Inflammatory macrophage (primary cell): Measurements from ENCODE around the gene CHAC1.
A peak's percentile ranks its signal among the peaks of the same experiment; 100 is the strongest.
"Not testable (repeated sequence)": the region's sequence is repeated elsewhere in the genome, so short reads cannot be mapped to it uniquely, and the experiment has no call there.

Source experiments
- DNase-seq, 2 donors: peaks; one replicate each; pipeline ENCODE4 v3.0.0-alpha.2; 2020 to 2022

CHAC1 gene

DNA sequence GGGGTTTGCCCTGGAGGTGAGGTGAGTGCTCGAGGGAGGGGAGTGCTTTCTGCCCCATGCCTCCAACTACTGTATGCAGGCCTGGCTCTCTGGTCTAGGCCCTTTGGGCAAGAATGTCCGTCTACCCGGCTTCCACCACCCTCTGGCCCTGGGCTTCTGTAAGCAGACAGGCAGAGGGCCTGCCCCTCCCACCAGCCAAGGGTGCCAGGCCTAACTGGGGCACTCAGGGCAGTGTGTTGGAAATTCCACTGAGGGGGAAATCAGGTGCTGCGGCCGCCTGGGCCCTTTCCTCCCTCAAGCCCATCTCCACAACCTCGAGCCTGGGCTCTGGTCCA lies 14.8 kb upstream of the CHAC1 start:
- DNase-seq, result no peak

DNA sequence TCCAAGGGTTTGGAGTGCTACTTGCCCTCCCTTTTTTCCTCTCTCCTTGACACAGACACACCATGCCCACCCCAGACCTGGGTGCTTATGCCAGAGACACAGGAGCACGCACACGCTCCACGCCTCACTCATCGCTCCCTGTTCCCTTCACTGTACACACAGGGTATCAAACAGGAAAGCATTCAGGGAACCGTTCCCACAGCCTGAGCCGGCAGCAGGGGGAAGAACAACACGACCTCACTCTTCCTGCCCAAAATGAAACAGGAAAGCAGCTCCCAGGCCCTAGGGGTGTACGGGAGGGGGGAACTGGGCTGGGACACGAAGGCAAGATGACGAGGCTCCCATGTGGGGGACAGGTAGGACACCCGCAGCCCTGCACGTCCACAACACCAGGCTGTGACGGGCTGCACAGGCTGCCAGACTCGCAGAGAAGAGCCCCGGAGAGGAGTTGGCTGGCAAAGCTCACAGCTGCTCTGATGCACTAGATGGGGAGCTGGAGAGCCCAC lies 12.9 kb upstream of the CHAC1 start:
- peak in 1 of 2 donors; percentile 11 for DNase-seq

DNA sequence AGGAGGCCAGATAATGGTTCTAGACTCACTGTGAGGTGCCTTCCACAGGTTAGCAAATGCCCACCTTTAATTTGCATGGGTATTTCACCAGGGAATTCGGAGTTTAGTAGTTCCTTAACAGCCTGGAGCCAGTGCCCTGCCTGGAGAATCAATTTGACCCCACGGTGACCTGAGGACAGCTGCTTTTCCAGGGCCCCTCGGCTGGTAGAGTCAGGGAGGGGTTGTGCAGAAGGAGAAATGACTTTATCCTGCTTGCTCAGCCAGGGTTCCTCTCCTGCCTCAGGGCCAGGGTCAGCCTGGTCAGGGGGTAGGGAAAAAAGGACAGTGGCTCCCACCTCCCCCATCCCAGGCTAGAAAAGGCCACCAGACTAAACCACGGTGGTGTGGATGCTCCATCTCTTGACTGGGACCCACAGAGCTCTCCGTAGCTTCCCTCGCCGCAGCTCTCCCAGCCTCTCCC lies 12.2 kb upstream of the CHAC1 start:
- no peak for DNase-seq

DNA sequence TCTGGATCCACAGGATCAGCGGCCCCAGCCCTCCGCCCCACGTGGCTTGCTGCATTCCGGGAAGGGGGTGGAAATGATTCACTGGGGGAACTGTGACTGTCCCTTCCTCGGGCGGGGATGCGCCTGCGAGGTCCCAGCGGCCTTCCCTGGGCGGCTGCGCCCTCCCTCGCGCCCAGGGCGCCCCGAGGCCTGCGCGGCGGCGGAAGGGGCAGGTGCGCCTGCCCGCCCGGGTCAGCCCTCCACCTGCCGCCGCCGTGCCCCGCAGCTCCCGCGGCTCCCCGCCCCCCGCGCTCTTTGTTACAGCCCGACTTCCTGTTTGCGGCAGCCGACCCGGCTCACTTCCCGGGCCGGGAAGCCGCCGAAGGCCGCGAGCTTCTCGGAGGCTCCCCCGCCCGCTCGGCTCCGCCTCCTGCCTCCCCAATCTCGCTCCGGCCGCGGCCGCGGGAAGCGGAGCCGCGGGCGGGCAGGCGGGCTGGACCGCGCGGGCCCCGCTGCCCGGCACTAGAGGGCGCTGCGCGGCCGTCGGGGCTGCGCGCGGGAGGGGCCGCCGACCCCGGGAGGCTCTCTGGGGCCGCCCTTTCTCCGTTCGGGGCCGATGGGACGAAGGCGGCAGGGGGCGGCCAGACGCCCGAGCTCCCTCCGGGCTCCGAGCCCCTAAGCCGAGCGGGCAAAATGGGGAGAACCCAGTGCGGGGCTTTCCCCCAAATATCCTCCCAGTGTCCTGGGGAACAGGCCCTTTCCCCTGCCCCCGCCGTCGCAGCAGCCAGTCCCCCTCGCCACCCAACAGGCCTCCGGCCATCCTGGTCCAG lies 11.5 kb upstream of the CHAC1 start:
- DNase-seq, result peak; percentile 75 to 86

DNA sequence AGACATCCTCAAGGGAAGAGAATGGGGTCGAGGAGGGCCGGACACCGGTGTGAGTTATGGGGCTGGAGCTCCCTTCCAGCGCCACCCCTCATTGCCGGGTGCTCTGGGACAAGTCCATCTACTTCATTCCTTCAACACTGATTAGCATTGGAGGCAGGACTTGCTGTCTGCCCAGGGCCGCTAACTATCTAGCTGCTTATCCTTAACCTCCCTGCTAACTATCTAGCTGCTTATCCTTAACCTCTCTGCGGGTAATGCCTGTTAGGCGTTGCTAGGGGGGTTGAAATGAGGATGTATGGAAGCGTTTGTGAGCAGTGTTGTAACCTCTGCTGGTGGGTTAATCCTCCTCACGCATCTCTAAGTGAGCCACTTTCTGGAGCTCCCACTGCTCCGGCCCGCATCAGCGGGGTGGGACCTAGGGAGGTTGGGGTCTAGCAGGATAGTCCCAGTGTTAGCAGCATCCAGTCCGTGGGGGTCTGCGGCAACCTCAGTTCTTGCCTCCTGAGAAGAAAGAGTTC lies 10.9 kb upstream of the CHAC1 start:
- DNase-seq, result peak in 1 of 2 donors; percentile 50

DNA sequence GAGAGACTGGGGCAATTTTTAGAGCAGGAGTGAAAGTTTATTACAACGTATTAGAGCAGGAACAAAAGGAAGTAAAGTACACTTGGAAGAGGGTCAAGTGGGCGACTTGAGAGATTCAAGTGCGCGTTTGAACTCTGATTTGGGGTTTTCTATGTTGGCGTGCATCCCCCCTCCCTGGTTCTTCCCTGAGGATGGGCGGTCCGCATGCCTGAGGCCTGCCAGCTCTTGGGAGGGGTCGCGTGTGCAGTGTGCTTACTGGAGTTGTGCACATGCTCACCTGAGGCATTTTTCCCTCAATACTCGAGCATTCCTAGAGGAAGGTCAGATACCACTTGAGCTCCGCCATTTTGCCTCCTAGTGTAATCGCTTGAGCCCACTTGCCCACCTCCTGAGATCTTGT lies 10.4 kb upstream of the CHAC1 start:
- DNase-seq, result no peak

DNA sequence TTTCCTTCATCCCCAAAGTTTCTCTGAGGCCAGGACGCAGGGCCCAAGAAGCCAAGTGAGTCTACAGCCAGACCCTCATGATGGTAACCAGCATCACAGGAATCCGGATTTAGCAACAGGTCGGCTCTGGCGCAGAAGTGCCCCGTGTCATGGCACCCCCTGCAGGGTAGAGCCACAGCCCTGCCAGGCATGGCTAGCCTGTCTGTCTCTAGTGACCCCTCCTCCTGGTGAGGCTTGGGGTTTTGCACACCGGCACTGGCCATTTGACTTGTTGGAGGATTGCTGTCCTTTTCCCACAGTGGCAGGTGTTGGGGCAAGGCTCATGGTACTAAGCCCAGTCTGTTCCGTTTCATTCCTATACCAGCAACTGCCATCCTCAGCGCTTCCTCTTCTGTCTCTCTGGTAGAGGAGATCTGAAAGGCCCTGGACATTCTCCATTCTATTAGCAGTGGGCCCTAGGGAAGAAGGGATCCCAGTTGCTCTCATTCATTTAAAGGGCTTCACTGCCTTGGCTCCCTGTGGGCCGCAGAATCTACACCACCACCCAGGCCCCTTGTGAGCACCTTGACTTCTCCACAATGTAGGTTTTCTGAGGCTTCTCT lies 9.4 kb upstream of the CHAC1 start:
- no peak for DNase-seq

DNA sequence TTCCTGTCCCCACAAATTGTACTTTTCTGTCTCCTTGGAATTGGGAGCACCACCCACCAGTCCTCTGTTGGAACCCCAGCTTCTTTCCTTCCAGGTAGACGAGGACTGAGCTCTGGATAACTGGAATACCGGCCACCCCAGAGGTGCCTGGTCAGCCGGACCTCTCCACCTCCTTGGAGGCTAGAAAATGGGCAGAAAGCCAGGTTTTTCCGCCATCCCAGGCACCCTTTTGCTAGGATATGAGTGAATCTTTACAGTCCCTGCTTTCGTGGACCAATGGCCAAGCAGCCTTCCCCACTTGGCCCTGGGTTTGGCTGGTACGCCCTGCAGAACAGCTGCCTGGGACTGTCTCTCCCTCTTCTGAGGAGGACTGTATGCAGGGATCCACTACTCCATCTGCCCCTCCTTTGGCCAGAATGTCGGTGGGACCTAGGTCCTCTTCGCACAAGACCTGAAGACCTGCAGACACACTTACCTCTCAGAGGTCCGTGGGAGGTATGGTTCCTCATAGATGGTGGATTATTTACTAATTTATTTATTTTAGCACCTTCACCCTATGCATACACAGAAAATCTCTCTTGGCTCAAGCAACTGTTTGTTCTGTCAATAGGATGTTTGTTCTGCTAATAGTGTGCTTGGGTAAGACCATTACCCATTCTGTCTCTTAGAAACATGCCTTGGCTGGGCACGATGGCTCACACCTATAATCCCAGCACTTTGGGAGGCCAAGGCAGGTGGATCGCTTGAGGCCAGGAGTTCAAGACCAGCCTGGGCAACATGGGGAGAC lies 8.6 kb upstream of the CHAC1 start:
- DNase-seq, result no peak

DNA sequence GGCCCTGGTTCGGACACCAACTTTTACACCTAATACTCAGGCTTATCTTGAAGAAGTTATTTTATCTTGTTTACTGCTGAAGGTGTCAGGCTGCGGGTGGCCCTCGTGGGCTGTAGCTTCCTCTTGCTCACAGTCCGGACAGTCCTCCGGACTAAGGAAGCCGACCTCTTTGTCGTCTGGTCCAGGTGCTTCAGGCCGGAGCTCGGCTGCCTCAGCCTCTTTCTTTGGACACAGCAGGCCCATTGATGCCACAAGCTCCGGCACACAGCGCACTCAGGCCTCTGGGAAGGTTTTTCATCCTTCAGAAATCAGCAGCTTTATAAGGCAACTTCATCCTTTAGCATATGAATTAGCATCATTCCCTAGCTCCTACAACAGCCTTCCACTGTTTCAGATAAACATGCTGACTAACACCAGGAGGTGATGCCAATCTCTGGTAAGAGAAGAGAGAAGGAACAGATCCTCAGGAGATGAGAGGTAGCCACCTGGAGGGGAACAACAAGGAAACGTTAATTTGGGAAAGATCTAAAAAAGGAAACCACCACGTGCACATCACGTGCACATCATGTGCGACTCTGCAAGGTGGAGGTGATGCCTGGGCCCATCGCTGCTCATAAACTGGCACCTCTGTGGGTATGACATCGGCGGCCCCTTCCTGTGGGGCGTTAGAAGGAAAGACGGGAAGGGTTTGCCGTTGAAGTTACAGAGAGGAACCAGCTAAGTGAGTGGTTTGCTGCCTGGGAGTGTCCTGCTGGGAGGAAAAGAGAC lies 4.4 kb upstream of the CHAC1 start:
- no peak for DNase-seq

DNA sequence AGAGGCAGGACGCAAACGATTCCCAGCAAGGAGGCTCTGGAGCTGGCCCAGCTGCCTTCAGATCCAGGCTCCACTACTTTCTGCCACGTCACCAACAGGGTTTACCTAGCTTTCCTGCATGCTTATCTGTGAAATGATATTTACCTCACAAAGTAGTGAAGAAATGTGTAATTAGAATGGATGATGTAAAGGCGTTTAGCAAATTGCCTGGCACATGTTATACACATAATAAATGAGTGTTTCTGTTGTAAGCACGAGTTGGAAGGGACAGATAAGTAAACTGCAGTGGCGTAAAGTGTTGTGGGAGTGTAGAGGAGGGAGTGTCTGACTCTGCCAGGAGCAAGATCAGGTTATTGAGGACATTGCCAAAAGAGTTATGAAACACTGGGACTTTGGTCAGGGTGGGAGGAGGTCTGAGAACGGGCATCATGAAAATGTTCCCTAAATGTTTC lies 3.5 kb upstream of the CHAC1 start:
- DNase-seq, result no peak

DNA sequence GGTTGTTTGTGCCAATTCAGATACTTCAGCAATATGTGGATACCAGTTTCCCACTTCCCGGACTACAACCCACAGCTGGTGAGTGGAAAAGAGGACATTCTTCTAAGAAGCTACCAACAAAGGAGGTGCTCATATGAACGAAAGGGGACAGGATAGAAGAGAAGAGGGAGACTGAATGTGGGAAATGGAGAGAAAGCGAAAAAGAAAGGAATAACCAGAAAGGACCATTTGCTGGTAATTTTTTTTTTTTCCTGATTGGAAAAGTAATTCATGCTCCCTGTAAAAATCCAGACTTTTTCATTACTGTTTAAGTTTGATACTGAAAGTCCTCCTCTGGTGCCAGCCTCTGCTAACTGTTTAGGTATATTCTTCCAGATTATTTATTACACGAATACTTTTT lies 1.5 kb upstream of the CHAC1 start:
- DNase-seq, result no peak

DNA sequence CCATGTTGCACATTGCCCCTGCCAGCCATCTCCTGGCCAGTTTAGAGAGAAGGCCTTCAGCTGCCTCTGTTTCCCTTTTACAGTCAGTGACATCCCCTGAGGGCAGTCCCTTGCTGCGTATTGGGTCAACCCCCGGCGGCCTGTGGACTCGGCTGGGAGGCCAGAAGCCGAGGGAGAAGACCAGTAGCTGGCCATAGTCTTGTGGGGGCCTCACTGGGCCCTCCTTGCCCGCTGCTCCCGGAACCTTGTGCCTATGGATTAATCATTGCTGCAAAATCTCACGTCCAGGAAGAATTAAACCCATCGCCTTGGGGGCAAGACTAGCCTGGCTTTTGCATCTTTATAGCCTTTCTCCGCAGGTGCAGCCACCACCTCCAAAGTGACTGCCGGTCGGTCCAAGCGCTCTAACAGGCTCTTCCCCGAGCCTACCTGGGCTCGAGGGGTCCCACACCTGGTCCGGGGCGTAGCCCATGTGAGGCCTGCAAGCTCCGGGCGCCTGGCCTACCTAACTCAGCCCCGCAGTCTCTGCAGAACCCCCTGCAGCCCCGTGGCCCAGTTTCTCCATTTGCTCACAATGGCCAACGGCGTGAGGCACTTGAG lies 870 bp upstream of the CHAC1 start:
- DNase-seq, result no peak

DNA sequence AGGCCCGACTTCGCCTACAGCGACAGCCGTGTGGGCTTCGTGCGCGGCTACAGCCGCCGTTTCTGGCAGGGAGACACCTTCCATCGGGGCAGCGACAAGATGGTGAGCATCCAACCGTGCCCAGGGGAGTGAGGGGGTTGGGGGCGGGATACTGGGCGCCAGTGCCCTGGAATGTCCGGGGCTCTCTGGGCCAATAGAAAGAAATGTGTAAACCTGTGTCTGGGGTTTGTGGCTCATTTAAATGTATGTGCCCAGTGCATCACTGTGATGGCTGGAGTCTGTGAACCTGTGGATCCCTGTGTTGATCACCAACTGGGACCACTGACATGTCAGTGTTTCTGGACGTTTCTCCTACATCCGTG lies 423 bp downstream of the CHAC1 start:
- no peak for DNase-seq

DNA sequence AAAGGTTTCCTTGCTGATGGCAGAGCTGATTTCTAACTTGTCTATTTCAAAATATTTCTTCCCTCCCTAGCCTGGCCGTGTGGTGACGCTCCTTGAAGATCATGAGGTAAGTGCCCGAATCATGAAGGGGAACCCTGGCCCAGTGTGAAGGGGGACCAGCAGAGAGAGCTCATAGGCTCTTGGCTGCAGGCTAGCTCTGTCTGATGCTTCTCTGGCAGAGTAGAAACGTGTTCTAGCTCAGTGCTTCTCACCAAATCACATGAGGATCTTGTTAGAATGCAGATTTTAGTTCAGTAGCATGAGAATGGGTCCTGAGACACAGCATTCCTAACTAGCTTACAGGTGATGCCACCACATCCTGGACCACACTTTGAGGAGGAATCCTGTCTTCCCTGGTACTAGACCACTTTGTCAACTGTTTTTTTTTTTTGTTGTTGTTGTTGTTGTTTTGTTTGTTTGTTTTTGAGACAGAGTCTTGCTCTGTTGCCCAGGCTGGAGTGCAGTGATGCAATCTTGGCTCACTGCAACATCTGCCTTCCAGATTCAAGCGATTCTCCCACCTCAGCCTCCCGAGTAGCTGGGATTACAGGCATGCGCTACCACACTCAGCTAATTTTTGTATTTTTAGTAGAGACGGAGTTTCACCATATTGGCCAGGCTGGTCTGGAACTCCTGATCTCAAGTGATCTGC lies 1.0 kb downstream of the CHAC1 start:
- DNase-seq, result not testable (repeated sequence)

DNA sequence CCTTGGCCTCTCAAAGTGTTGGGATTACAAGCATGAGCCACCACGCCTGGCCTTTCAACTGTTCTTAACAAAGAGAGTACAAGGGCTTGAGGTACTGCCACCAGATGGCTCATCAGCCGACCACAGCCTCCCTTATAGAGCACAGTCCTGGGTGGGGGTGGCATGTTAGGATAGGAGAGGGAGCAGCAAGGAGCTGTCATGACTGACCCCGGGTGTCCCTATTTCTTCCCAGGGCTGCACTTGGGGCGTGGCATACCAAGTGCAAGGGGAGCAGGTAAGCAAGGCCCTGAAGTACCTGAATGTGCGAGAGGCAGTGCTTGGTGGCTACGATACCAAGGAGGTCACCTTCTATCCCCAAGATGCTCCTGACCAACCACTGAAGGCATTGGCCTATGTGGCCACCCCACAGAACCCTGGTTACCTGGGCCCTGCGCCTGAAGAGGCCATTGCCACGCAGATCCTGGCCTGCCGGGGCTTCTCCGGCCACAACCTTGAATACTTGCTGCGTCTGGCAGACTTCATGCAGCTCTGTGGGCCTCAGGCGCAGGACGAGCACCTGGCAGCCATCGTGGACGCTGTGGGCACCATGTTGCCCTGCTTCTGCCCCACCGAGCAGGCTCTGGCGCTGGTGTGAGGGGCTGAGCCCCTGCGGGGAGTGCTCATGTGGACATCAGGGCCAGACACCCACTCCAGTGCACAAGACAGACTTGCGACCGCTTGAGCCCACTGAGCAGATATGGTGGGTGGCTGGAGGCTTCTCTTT lies 2.1 kb downstream of the CHAC1 start:
- no peak for DNase-seq

DNA sequence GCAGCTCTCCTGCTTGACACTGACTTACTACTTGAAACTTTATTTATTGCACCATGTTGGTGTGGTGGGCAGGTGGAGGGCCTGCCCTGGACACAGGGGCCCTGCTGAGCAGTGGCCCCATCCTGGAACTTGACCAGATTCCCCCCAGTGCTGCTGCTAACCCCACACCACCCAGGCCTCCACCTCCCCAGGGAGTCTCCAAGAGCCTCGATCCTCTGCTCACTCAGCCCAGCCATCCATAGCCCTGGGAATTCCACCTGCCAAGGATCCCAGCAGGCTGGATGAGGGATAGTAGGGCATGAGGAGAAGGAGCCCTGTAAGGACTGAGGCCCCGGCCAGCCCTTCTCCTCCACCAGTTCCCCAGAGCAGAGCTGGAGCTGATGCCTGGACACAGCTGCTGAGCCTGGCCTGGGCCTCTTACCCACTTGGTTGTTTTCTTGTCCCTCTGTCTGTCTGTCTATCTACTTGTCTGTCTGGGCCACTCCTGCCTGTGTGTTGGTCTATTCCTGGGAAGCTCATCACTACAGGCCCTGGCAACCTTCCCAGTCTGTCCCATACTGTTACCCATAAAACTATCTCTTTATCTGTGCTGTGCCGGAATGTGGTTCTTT lies 2.8 kb downstream of the CHAC1 start:
- no peak for DNase-seq

DNA sequence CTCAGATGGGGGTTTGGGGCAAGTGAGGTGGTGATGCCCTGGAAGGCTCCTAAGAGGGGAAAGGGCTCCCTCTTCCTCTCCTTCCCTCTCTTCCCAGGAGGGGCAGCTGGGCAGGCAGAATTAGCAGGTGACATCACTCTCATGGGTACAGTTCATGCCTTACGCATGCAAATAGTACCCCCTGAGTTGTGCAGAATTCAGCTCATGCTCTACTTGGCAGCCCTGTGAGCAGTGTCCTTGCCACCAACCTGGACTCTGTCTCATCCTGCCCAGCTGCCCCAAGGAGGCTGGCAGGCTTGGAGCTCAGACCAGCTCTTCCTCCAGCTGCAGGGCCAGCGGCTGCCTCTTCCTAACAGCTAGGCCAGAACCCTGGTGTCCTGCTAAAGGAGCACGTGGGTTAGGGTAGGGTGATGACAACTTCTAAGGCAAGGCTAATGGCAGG lies 3.3 kb downstream of the CHAC1 start:
- DNase-seq, result no peak

DNA sequence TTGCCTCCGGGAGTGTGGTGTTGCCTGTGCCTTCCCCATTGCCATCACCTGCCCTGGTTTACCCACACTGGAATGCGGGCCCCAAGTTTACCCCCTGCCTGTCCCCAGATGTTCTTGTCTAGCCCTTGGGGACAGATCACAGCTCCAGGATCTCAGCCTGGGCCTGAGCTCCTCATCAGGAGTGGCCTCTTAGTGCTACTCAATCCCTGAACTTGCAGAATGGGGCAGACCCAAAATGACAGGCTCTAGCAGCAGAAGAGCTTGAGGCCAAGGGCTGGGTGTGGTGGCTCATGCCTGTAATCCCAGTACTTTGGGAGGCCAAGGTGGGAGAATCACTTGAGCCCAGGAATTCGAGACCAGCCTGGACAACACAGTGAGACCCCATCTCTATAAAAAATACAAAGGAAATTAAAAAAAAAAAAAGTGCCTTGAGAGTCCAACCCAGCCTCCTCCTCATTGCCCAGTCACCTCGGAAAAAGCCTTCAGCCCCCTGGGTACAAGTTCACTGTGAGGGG lies 3.8 kb downstream of the CHAC1 start:
- DNase-seq, result no peak

DNA sequence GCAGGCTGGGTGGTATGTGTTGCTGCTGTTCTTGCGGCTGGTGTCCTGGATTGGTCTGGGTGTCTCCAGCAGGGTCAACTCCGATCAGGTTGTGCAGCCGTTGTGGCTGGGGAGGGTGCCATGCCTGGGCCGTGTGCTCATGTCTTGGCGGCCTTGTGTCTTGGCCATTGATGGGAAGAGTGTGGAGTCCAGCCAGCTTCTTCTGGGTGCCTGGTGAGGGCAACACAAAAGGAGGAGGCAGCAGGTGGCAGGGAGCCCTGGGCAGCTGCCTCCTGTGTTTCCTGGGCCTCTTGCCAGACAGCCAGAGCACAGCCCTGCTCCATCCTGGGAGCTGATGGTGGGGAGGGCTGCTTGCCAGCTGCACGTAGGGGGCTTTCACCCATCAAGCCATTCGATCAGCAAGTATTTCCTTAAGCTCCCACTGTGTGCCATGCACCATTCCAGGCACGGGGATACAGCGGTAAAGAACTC lies 4.3 kb downstream of the CHAC1 start:
- no peak for DNase-seq

DNA sequence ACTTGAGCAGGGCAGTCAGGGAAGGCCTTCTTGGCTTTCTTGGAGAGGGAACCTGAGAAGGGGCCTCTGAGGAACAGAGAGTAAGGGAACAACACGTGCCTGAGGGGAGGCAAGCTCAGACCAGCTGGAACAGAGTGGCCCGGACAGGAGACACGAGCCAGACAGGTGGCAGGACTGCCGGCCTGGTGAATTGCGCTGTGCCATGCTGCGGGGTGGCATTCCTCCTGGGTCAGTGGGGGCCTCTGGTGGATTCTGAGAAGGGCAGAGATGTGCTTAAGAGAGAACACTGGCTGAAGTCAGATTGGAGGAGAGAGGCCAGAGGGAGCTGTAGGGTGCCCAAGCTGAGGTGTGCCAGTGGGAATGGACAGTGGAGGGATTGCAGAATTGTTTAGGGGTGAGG lies 4.9 kb downstream of the CHAC1 start:
- DNase-seq, result no peak
